Midbrain (tissue), 1 donor: ENCODE data around the gene HYPK.
A peak's percentile ranks its signal among the peaks of the same experiment; 100 is the strongest.
"Not testable (repeated sequence)": the region's sequence is repeated elsewhere in the genome, so short reads cannot be mapped to it uniquely, and the experiment has no call there.

Source experiments
- DNase-seq: peaks from one replicate; lab custom pipeline; 2025; lab: John Stamatoyannopoulos, UW

Gene HYPK

GRCh38 chr15:43795997-43796396 is 4.4 kb upstream of the HYPK start:
- no peak for DNase-seq

- no peak for DNase-seq
Measured at GRCh38 chr15:43796566-43796965, 3.8 kb upstream of the HYPK start.

- no peak for DNase-seq
Measured at GRCh38 chr15:43799209-43799944, 1.0 kb upstream of the HYPK start.

- DNase-seq = no peak
Measured at GRCh38 chr15:43799945-43800285, 484 bp upstream of the HYPK start, which contains the start of gene SERINC4. SERINC4 (minus strand) TSS chr15:43800220; CDS start chr15:43799986, 234 bp downstream.

GRCh38 chr15:43802676-43803075 is 2.3 kb downstream of the HYPK start:
- DNase-seq = not testable (repeated sequence)

GRCh38 chr15:43808435-43808950 is 8.1 kb downstream of the HYPK start:
- no peak for DNase-seq

GRCh38 chr15:43808960-43809678 is 8.7 kb downstream of the HYPK start:
- no peak for DNase-seq

GRCh38 chr15:43815064-43815463 is 14.7 kb downstream of the HYPK start:
- not testable (repeated sequence) for DNase-seq

- no peak for DNase-seq
Measured at GRCh38 chr15:43821505-43821904, 21.1 kb downstream of the HYPK start.

GRCh38 chr15:43824302-43825246 is 24.2 kb downstream of the HYPK start, which contains the start of gene MFAP1:
MFAP1 (minus strand) TSS chr15:43824690; CDS start chr15:43824569, 121 bp downstream.
- DNase-seq = peak; percentile 98

- DNase-seq = not testable (repeated sequence)
Measured at GRCh38 chr15:43825305-43825704, 24.9 kb downstream of the HYPK start.

- DNase-seq = no peak
Measured at GRCh38 chr15:43826029-43826507, 25.7 kb downstream of the HYPK start.

- DNase-seq = peak; percentile 52
Measured at GRCh38 chr15:43826508-43827341, 26.3 kb downstream of the HYPK start, which contains the start of gene WDR76. WDR76 (plus strand) TSS chr15:43827002; CDS start chr15:43827033, 31 bp downstream.

- no peak for DNase-seq
Measured at GRCh38 chr15:43828061-43828657, 27.8 kb downstream of the HYPK start.

GRCh38 chr15:43829951-43830540 is 29.6 kb downstream of the HYPK start:
- DNase-seq = not testable (repeated sequence)

- not testable (repeated sequence) for DNase-seq
Measured at GRCh38 chr15:43830691-43831275, 30.4 kb downstream of the HYPK start.

GRCh38 chr15:43831519-43832052 is 31.2 kb downstream of the HYPK start:
- DNase-seq = not testable (repeated sequence)

GRCh38 chr15:43832485-43832884 is 32.1 kb downstream of the HYPK start:
- DNase-seq = not testable (repeated sequence)

GRCh38 chr15:43845421-43845820 is 45.0 kb downstream of the HYPK start:
- DNase-seq = no peak
